A673 (cell line): Measurements from ENCODE around the gene SYNE3. TPM values are rescaled to one million over a fixed set of nuclear protein-coding genes. Genes with fewer than 3 reads are reported as not detected.

ENCODE experiments used
- BruUV-seq: library from RNA; stranded (reverse); fragments of 400-500 nt; replicated peaks from 2 replicates; lab custom pipeline; 2021; lab: Mats Ljungman, UMichigan
- CTCF ChIA-PET: fragments of 300-600 bp; sonication (Branson Sonifier 250); formaldehyde crosslinking; loops from one replicate; lab custom pipeline; 2022; ENCODE audit warnings: antibody characterized with exemption; lab: Charles Lee
- POLR2A ChIA-PET: fragments of 300-600 bp; sonication (Branson Sonifier 250); formaldehyde crosslinking; loops from one replicate; lab custom pipeline; 2022; ENCODE audit warnings: antibody characterized with exemption; ENCODE audit not compliant: low non-redundant PET; lab: Charles Lee
- DNase-seq: peaks from one replicate; pipeline ENCODE4 v3.0.0-alpha.2; 2015; ENCODE audit warnings: low spot score
- H3K27ac ChIP-seq: fragments of 200-600 bp; sonication (generic); 2 replicates; pipeline ENCODE4 v1.5.1; 2016; ENCODE audit warnings: mixed run types, low read depth, mild to moderate bottlenecking, mixed read lengths, antibody characterized with exemption, low read length; ENCODE audit not compliant: poor library complexity, severe bottlenecking
- H3K27me3 ChIP-seq: fragments of 200-600 bp; sonication (generic); replicated peaks from 2 replicates; pipeline ENCODE4 v1.6.1; 2017; ENCODE audit warnings: mixed run types, low read depth, mild to moderate bottlenecking, mixed read lengths, antibody characterized with exemption, low read length; ENCODE audit not compliant: insufficient read depth, poor library complexity
- H3K36me3 ChIP-seq: fragments of 200-600 bp; sonication (generic); 2 replicates; pipeline ENCODE4 v1.6.1; 2016; ENCODE audit warnings: mixed run types, mild to moderate bottlenecking, mixed read lengths, antibody characterized with exemption, low read length; ENCODE audit not compliant: insufficient read depth, poor library complexity, severe bottlenecking
- H3K4me1 ChIP-seq: fragments of 200-600 bp; sonication (generic); 2 replicates; pipeline ENCODE4 v1.6.1; 2017; ENCODE audit warnings: mixed run types, mild to moderate bottlenecking, mixed read lengths, antibody characterized with exemption, low read length; ENCODE audit not compliant: insufficient read depth, poor library complexity, severe bottlenecking
- H3K4me3 ChIP-seq: fragments of 200-600 bp; sonication (generic); 2 replicates; pipeline ENCODE4 v1.5.1; 2016; ENCODE audit warnings: low read depth, mixed run types, mild to moderate bottlenecking, mixed read lengths, low read length; ENCODE audit not compliant: poor library complexity, severe bottlenecking
- H3K9me3 ChIP-seq: fragments of 200-600 bp; sonication (generic); 2 replicates; pipeline ENCODE4 v1.6.1; 2016; ENCODE audit warnings: mixed run types, low read depth, mild to moderate bottlenecking, mixed read lengths, antibody characterized with exemption, low read length; ENCODE audit not compliant: poor library complexity, severe bottlenecking
- EZH2 ChIP-seq: fragments of 200-600 bp; sonication (generic); IDR thresholded peaks from 2 replicates; pipeline ENCODE4 v1.6.1; 2017; ENCODE audit warnings: borderline replicate concordance, low read depth, mild to moderate bottlenecking, mixed read lengths, antibody characterized with exemption, low read length; ENCODE audit not compliant: poor library complexity, severe bottlenecking
- intact Hi-C: fragments of 100-400 bp; cut with micrococcal nuclease; formaldehyde crosslinking; loops from one replicate; pipeline ENCODE4 v1.10.0; 2022; ENCODE audit not compliant: unreplicated experiment
- total RNA-seq: library from RNA; stranded (reverse); gene quantifications from 2 replicates; pipeline ENCODE4 v1.2.3, GENCODE V29; 2021
- TF ChIP-seq, protein P1 (sequence below): fragments of 300-800, 200-600 bp; sonication (generic); conservative IDR thresholded peaks from 2 replicates; pipeline ENCODE4 v1.5.1; 2017; ENCODE audit warnings: low read depth, mild to moderate bottlenecking, antibody characterized with exemption, low read length, moderate library complexity, mixed read lengths

SYNE3 gene
- total RNA-seq, 1 experiment from 2014 or later, result 6.4 TPM

DNA sequence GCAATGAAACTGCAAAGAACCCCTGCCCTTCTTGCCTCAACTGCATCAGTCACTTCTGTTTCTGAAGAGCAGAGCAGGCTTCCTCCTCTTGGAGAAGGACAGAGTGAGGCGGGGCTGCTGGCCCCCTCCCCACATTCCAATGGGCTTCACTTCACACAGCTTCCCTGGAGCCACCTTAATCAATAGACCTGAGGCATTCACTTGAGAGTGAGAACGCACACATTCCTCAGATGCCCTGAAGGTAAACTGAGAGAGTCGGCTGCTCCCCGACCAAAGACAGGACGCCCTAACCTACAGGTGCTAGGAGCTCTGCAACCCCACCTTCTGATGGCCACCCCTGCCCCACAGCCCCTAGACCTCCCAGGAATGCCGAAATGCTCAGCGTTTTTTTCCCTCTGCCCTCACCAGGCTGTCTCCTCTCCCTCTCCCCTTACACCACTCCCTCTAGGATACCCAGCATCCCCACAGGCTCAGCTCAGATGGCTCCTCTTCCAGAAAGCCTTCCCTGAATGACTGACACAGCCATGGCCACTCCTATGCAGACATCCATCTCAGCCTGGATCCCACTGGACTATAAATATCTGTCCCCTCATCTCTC is 31.1 kb downstream of the SYNE3 start:
- TF ChIP-seq, protein P1, sequence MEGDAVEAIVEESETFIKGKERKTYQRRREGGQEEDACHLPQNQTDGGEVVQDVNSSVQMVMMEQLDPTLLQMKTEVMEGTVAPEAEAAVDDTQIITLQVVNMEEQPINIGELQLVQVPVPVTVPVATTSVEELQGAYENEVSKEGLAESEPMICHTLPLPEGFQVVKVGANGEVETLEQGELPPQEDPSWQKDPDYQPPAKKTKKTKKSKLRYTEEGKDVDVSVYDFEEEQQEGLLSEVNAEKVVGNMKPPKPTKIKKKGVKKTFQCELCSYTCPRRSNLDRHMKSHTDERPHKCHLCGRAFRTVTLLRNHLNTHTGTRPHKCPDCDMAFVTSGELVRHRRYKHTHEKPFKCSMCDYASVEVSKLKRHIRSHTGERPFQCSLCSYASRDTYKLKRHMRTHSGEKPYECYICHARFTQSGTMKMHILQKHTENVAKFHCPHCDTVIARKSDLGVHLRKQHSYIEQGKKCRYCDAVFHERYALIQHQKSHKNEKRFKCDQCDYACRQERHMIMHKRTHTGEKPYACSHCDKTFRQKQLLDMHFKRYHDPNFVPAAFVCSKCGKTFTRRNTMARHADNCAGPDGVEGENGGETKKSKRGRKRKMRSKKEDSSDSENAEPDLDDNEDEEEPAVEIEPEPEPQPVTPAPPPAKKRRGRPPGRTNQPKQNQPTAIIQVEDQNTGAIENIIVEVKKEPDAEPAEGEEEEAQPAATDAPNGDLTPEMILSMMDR, result no peak
- no peak for TF ChIP-seq EZH2
- intact Hi-C loops, result no loop called here
- Histone ChIP-seq H3K27me3 (no peaks in the 10 kb centered on the region), H3K27ac (no peak overlapping the region), H3K36me3 (no peaks in the 10 kb centered on the region), H3K4me1 (no peaks in the 10 kb centered on the region), H3K4me3 (no peak overlapping the region), H3K9me3 (no peaks in the 10 kb centered on the region)
- no TSS peak for BruUV-seq
- ChIA-PET CTCF (no interaction called here), POLR2A (no interaction called here)
- DNase-seq, result no peak

DNA sequence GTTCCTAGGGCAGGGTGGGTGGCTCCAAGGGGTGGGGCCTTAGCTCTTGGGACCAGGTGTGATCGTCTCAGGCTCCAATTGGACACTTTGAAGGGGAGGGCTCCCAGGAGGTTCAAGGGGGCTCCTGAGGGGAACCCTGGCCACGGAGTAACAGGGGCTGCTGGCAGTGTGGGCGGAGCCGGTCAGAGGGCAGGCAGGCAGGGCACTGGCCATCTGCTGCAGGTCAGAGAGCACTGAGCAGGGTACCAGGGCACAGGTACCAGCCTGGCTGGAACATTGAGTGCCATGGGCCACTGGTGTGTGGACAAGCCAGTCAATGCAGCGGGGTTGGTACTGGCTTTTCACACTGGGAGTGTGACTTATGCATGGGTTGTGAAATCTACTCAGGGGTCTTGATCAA is 32.2 kb downstream of the SYNE3 start:
- Histone ChIP-seq H3K27me3 (no peaks in the 10 kb centered on the region), H3K4me1 (no peaks in the 10 kb centered on the region), H3K9me3 (no peaks in the 10 kb centered on the region), H3K27ac (no peak overlapping the region), H3K4me3 (no peak overlapping the region), H3K36me3 (no peaks in the 10 kb centered on the region)
- POLR2A ChIA-PET, result no interaction called here
- TF ChIP-seq EZH2, result no peak
- TF ChIP-seq, protein P1, result no peak
- no TSS peak for BruUV-seq
- DNase-seq, result no peak
- intact Hi-C loops, result no loop called here
- CTCF ChIA-PET, result no interaction called here

DNA sequence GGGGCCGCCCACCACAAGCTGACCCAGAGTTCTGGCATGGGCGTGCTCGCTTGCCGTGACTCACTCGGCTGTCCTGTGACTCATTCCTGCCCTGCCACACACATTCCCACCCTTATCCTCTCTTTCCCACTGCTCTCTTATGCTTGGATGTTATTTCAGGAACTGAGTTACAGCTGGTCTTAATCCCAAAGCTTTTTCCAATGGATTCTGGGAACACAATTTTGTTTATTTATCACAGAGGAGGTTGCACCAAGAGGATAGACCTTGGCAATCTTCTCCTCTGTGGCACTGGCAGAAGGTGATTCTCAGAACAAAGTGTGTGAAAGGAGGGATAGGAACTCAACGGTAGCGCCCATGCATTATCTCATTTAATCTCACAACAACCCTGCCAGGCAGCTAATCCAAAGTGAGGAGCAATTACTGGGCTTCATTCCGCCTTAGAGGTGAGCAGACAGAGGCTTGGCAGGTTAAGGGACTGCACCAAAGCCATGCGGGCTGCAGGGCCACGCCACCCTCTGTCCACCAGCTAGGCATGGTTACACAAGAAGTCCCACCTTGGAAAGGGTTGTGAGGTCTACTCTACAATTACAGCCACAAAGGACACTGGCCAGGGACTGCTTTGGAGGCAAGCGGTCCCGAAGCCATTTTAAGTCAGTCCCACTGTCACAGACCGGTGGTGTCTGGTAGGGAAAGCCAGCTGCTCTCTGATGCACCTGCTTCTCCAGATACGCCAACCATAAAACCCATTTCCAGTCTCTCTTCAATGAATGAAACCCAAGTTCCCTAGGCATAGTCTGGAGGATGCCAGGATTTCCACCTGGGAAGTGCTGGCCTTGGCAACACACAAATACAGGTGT is 32.9 kb downstream of the SYNE3 start:
- H3K27ac ChIP-seq, result no peak overlapping the region
- no TSS peak for BruUV-seq
- intact Hi-C loops, result no loop called here
- H3K36me3 ChIP-seq, result no peaks in the 10 kb centered on the region
- H3K4me1 ChIP-seq, result no peaks in the 10 kb centered on the region
- ChIA-PET POLR2A (no interaction called here), CTCF (no interaction called here)
- DNase-seq, result no peak
- H3K27me3 ChIP-seq, result no peaks in the 10 kb centered on the region
- no peaks in the 10 kb centered on the region for H3K9me3 ChIP-seq
- H3K4me3 ChIP-seq, result no peak overlapping the region
- TF ChIP-seq, protein P1, result no peak
- no peak for TF ChIP-seq EZH2
